Smooth muscle cell (in vitro differentiated cells): ENCODE results near the gene FOXC1. TPM values are rescaled to one million over a fixed set of nuclear protein-coding genes. Genes with fewer than 3 reads are reported as not detected.

Experiments
- DNase-seq: peaks from one replicate; lab custom pipeline; 2025; ENCODE audit not compliant: unreplicated experiment; lab: John Stamatoyannopoulos, UW
- H2AFZ ChIP-seq: fragments of 200-600 bp; sonication (generic); 2 replicates; pipeline ENCODE4 v1.6.0; 2016; ENCODE audit warnings: antibody characterized with exemption, low read depth, mild to moderate bottlenecking
- H3F3A ChIP-seq: fragments of 200-600 bp; sonication (generic); 2 replicates; pipeline ENCODE4 v1.6.0; 2017; ENCODE audit warnings: antibody characterized with exemption, low read depth
- H3K27ac ChIP-seq: fragments of 200-600 bp; sonication (generic); 2 replicates; pipeline ENCODE4 v1.5.1; 2016; ENCODE audit warnings: low read depth, mild to moderate bottlenecking
- H3K27me3 ChIP-seq: fragments of 200-600 bp; sonication (generic); 2 replicates; pipeline ENCODE4 v1.6.1; 2016; ENCODE audit warnings: low read depth, mild to moderate bottlenecking
- H3K36me3 ChIP-seq: fragments of 200-600 bp; sonication (generic); 2 replicates; pipeline ENCODE4 v1.5.1; 2016; ENCODE audit warnings: low read depth
- H3K4me1 ChIP-seq: fragments of 200-600 bp; sonication (generic); 2 replicates; pipeline ENCODE4 v1.5.1; 2016; ENCODE audit warnings: low read depth
- H3K4me2 ChIP-seq: fragments of 200-600 bp; sonication (generic); 2 replicates; pipeline ENCODE4 v1.6.0; 2016; ENCODE audit warnings: mild to moderate bottlenecking
- H3K4me3 ChIP-seq: fragments of 200-600 bp; sonication (generic); 2 replicates; pipeline ENCODE4 v1.5.1; 2016; ENCODE audit warnings: mild to moderate bottlenecking
- H3K79me2 ChIP-seq: fragments of 200-600 bp; sonication (generic); 2 replicates; pipeline ENCODE4 v1.6.0; 2016; ENCODE audit warnings: low read depth, mild to moderate bottlenecking
- H3K9ac ChIP-seq: fragments of 200-600 bp; sonication (generic); 2 replicates; pipeline ENCODE4 v1.6.0; 2016; ENCODE audit warnings: low read depth
- H3K9me3 ChIP-seq: fragments of 200-600 bp; sonication (generic); replicated peaks from 2 replicates; pipeline ENCODE4 v1.5.1; 2016; ENCODE audit warnings: low read depth
- H4K20me1 ChIP-seq: fragments of 200-600 bp; sonication (generic); 2 replicates; pipeline ENCODE4 v1.6.0; 2016; ENCODE audit warnings: low read depth
- WGBS: methylation state at CpG from one replicate; pipeline ENCODE4 v1.1.7; 2016; ENCODE audit warnings: low lambda C conversion rate; 5-methylcytosine and 5-hydroxymethylcytosine counted together
- polyA plus RNA-seq: library from polyadenylated mRNA; unstranded; fragments of >200 nt; fragmentation: Nextera tagmentation; extraction: Ambion mirVana; gene quantifications from 2 replicates; pipeline ENCODE4 v1.2.1, GENCODE V29; 2016
- total RNA-seq: library from RNA; depleted of rRNA; stranded (reverse); fragments of >200 nt; gene quantifications from 2 replicates; pipeline ENCODE4 v1.2.3, GENCODE V29; 2014
- TF ChIP-seq, protein P1 (sequence below): fragments of 200-600 bp; sonication (generic); IDR thresholded peaks from 2 replicates; pipeline ENCODE4 v1.5.1; 2017; ENCODE audit warnings: borderline replicate concordance, mild to moderate bottlenecking, antibody characterized with exemption; ENCODE audit not compliant: insufficient read depth, poor library complexity, severe bottlenecking

FOXC1 gene
- total and polyA plus RNA-seq, 2 experiments from 2014 or later = 0.10 to 1.4 TPM

DNA sequence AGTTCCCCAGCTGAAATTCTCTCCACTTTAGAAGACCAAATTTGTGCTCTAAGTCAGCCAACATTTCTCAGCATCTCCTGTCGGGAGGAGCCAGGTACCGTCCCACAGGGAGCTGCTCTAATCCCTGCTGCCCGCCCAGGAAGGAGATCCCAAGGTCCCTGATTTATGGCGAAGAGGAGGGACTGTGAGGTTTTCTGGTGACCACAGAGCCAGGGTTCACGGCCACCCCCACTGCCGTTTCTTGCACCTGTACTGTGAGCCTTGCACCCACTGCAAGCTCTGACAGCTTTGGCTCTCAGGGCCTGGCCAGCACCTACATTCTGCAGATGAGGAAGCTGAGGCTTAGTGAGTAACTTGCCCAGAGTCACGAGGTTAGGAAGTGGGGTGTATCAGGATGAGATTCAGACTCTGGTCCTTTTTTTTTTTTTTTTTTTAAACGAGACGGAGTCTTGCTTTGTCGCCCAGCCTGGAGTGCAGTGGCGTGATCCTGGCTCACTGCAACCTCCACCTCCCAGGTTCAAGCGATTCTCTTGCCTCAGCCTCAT, 34.9 kb downstream of the FOXC1 start:
- Histone ChIP-seq H3K9me3 (no peaks in the 10 kb centered on the region), H3K4me3 (no peak overlapping the region), H3K27ac (no peak overlapping the region), H4K20me1 (no peaks in the 10 kb centered on the region), H2AFZ (no peak overlapping the region), H3K36me3 (no peaks in the 10 kb centered on the region), H3K79me2 (no peaks in the 10 kb centered on the region), H3F3A (no peaks in the 10 kb centered on the region), H3K9ac (no peak overlapping the region), H3K4me2 (no peak overlapping the region), H3K4me1 (no peaks in the 10 kb centered on the region), H3K27me3 (peaks cover 63% of the 10 kb centered on the region)
- WGBS = 83% methylated on average over 12 of the region's 12 CpGs
- TF ChIP-seq, protein P1, sequence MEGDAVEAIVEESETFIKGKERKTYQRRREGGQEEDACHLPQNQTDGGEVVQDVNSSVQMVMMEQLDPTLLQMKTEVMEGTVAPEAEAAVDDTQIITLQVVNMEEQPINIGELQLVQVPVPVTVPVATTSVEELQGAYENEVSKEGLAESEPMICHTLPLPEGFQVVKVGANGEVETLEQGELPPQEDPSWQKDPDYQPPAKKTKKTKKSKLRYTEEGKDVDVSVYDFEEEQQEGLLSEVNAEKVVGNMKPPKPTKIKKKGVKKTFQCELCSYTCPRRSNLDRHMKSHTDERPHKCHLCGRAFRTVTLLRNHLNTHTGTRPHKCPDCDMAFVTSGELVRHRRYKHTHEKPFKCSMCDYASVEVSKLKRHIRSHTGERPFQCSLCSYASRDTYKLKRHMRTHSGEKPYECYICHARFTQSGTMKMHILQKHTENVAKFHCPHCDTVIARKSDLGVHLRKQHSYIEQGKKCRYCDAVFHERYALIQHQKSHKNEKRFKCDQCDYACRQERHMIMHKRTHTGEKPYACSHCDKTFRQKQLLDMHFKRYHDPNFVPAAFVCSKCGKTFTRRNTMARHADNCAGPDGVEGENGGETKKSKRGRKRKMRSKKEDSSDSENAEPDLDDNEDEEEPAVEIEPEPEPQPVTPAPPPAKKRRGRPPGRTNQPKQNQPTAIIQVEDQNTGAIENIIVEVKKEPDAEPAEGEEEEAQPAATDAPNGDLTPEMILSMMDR = no peak
- DNase-seq = no peak

- TF ChIP-seq, protein P1 = no peak
- no peak overlapping the region for H3K4me3 ChIP-seq
- no peaks in the 10 kb centered on the region for H3K36me3 ChIP-seq
- no peak overlapping the region for H2AFZ ChIP-seq
- DNase-seq = no peak
- no peak overlapping the region for H3K9ac ChIP-seq
- H3K4me1 ChIP-seq = no peaks in the 10 kb centered on the region
- H3K27ac ChIP-seq = no peak overlapping the region
- no peak overlapping the region for H3K4me2 ChIP-seq
- H3F3A ChIP-seq = no peaks in the 10 kb centered on the region
- no peaks in the 10 kb centered on the region for H3K9me3 ChIP-seq
- H3K79me2 ChIP-seq = no peaks in the 10 kb centered on the region
- 93% methylated on average over 14 of the region's 14 CpGs for WGBS
- no peaks in the 10 kb centered on the region for H4K20me1 ChIP-seq
- peaks cover 63% of the 10 kb centered on the region for H3K27me3 ChIP-seq
These were observed 35.9 kb downstream of the FOXC1 start for GRCh38 chr6:1645466-1646185.

GRCh38 chr6:1651362-1651761, 41.6 kb downstream of the FOXC1 start:
- H3K9me3 ChIP-seq = no peaks in the 10 kb centered on the region
- no peak overlapping the region for H3K4me3 ChIP-seq
- H4K20me1 ChIP-seq = no peaks in the 10 kb centered on the region
- H3K27ac ChIP-seq = no peak overlapping the region
- H3K4me2 ChIP-seq = no peak overlapping the region
- DNase-seq = no peak
- no peaks in the 10 kb centered on the region for H3K36me3 ChIP-seq
- H2AFZ ChIP-seq = no peak overlapping the region
- 98% methylated on average over 3 of the region's 3 CpGs for WGBS
- TF ChIP-seq, protein P1 = no peak
- H3F3A ChIP-seq = no peaks in the 10 kb centered on the region
- peaks cover 49% of the 10 kb centered on the region for H3K27me3 ChIP-seq
- no peak overlapping the region for H3K9ac ChIP-seq
- no peaks in the 10 kb centered on the region for H3K79me2 ChIP-seq
- H3K4me1 ChIP-seq = no peaks in the 10 kb centered on the region

DNA sequence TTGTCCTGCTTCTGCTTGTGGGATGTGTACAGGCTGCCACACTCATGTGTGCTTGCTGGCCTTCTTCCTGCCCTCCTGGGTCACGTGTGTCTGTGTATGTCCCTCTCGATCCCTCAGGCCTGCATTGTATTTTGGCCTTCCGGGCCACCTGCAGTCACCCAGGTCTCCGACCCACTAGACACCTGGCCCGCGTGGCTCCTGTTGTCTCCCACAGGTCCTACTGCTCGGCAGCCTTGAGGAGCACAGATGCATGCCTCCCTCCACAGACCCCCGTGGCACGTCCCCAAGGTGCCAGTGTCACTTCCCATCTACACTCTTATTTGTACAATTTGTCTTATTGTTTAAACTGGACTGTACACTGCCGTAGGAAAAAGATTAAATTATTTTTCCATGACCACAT, 43.1 kb downstream of the FOXC1 start:
- Histone ChIP-seq H3F3A (no peaks in the 10 kb centered on the region), H3K9me3 (no peaks in the 10 kb centered on the region), H3K27ac (no peak overlapping the region), H3K4me3 (no peak overlapping the region), H3K4me1 (no peaks in the 10 kb centered on the region), H2AFZ (no peak overlapping the region), H4K20me1 (no peaks in the 10 kb centered on the region), H3K36me3 (no peaks in the 10 kb centered on the region), H3K9ac (no peak overlapping the region), H3K4me2 (no peak overlapping the region), H3K27me3 (peaks cover 44% of the 10 kb centered on the region), H3K79me2 (no peaks in the 10 kb centered on the region)
- TF ChIP-seq, protein P1 = no peak
- WGBS = 92% methylated on average over 10 of the region's 10 CpGs
- no peak for DNase-seq
